Activated CD4-positive, alpha-beta T cell treated with anti-CD3 and anti-CD28 coated beads for 36 hours (primary cell): ENCODE data around the gene UVRAG. TPM values are rescaled to one million over a fixed set of nuclear protein-coding genes. Genes with fewer than 3 reads are reported as not detected.
"Not testable (repeated sequence)": the region's sequence is repeated elsewhere in the genome, so short reads cannot be mapped to it uniquely, and the experiment has no call there.

Source experiments
- ATAC-seq: fragments of 200-7000 bp; cut with Tn5 transposase; one replicate; pipeline ENCODE4 v1.10.0; 2021; ENCODE audit warnings: mild to moderate bottlenecking, moderate library complexity
- CTCF ChIA-PET: fragments of 350-600 bp; sonication (Branson Sonifier 250); formaldehyde crosslinking; loops from one replicate; lab custom pipeline; 2021; ENCODE audit warnings: antibody characterized with exemption; lab: Charles Lee
- POLR2A ChIA-PET: fragments of 350-600 bp; sonication (Branson Sonifier 250); formaldehyde crosslinking; loops from one replicate; lab custom pipeline; 2021; ENCODE audit warnings: antibody characterized with exemption, inconsistent platforms; lab: Charles Lee
- DNase-seq: peaks from one replicate; pipeline ENCODE4 v3.0.0-alpha.2; 2020
- H3K27ac Mint-ChIP-seq: one replicate; pipeline ENCODE4 v1.8.0; 2021; ENCODE audit warnings: mixed read lengths
- H3K27me3 Mint-ChIP-seq: one replicate; pipeline ENCODE4 v1.8.0; 2021; ENCODE audit warnings: mixed read lengths
- H3K36me3 Mint-ChIP-seq: one replicate; pipeline ENCODE4 v1.8.0; 2021; ENCODE audit warnings: low read depth, mixed read lengths
- H3K4me1 Mint-ChIP-seq: one replicate; pipeline ENCODE4 v1.8.0; 2021; ENCODE audit warnings: mixed read lengths
- H3K4me3 Mint-ChIP-seq: one replicate; pipeline ENCODE4 v1.8.0; 2021; ENCODE audit warnings: mild to moderate bottlenecking, moderate library complexity, mixed read lengths
- H3K9me3 Mint-ChIP-seq: one replicate; pipeline ENCODE4 v1.8.0; 2021; ENCODE audit warnings: low read depth, mixed read lengths
- intact Hi-C, 2 experiments: fragments of 100-400 bp; cut with DNase I in 1 of 2; cut with micrococcal nuclease in 1 of 2; formaldehyde crosslinking; loops; one replicate each; pipeline versions ENCODE4 v1.14.2 to v1.15.1; 2022 to 2024; cut with DNase I, micrococcal nuclease
- total RNA-seq, 2 experiments: library from RNA; stranded (reverse); gene quantifications; one replicate each; pipeline ENCODE4 v1.2.3, GENCODE V29; 2021

Gene UVRAG
- total RNA-seq, 2 experiments from 2014 or later, result 11.4 to 13.4 TPM

DNA sequence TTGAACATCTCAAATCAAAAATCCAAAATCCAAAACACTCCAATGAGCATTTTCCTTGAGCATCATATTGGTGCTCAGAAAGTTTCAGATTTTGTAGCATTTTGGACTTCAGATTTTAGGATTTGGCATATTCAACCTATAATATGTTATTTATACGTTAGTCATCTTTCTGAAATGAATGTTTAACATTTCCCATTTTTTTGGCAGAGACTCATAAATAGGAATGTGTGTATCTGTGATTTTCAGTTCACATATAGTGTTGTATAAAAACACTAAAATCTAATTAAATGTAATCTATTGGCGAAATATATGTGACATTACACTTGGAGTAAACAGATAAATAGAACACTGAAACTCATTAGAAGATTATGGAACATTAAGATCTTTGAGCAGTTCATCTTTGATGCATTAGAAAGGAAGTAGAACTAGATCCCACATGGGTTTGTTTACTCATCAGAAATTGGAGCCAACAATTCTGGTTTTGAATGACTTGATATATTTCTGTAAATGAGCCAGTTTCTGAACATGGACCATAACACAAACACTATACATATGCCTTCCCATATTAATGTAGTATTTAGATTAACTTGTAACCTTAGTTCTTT lies 153.1 kb downstream of the UVRAG start:
- no peak for ATAC-seq
- H3K9me3 Mint-ChIP-seq, result peaks cover 12% of the 10 kb centered on the region
- H3K4me1 Mint-ChIP-seq, result peaks cover 8% of the 10 kb centered on the region
- CTCF ChIA-PET, result interaction anchor here (0.7 to 1.1 kb wide), 2 partner anchors 71 to 184 kb away, joined by 3 read pairs; no protein-coding TSS in a partner anchor
- intact Hi-C loops, result no loop called here
- no peak for DNase-seq
- no peaks in the 10 kb centered on the region for H3K27me3 Mint-ChIP-seq
- no peak overlapping the region for H3K27ac Mint-ChIP-seq
- no peak overlapping the region for H3K4me3 Mint-ChIP-seq
- POLR2A ChIA-PET, result no interaction called here
- H3K36me3 Mint-ChIP-seq, result peaks cover 24% of the 10 kb centered on the region

DNA sequence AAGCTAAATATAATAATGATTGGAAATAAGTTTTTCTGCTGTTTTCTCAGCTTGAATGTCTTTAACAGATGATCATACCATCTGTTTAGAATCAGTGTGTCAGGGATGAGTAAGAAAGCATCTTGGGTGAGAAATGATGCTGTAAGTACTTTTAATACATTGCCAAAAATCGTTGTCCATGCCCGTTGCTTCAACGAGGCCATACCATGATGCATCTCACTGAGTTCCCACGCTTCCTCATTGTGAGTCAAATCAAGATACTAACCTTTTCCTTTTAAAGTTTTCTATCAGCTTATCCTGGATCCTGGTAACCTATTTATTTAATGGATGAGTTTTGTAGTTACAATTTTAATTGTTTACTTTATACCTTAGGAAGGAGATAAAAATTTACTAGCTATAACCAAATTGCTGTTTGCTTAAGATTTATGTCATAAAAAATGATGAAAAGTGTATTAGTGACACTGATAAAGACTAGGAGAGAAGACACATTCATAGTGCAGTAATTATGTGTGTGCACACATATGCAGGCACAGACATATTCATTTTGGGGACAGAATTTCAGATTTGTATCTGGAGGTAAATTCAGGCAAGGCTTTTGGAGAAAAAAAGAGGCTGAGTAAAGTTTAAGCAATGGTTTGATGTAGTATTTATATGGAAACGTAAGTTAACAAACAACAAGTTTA lies 154.8 kb downstream of the UVRAG start:
- intact Hi-C loops, result no loop called here
- Mint-ChIP-seq H3K36me3 (peaks cover 24% of the 10 kb centered on the region), H3K4me1 (peaks cover 8% of the 10 kb centered on the region), H3K27ac (no peak overlapping the region), H3K27me3 (no peaks in the 10 kb centered on the region), H3K4me3 (no peak overlapping the region), H3K9me3 (peaks cover 15% of the 10 kb centered on the region)
- ChIA-PET POLR2A (no interaction called here), CTCF (no interaction called here)
- DNase-seq (no peak), ATAC-seq (no peak)

DNA sequence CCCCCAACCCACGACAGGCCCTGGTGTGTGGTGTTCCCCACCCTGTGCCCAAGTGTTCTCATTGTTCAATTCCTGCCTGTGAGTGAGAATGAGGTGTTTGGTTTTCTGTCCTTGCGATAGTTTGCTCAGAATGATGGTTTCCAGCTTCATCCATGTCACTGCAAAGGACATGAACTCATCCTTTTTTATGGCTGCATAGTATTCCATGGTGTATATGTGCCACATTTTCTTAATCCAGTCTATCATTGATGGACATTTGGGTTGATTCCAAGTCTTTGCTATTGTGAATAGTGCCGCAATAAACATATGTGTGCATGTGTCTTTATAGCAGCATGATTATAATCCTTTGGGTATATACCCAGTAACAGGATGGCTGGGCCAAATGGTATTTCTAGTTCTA lies 158.7 kb downstream of the UVRAG start:
- H3K36me3 Mint-ChIP-seq, result peaks cover 22% of the 10 kb centered on the region
- ATAC-seq, H3K4me1 Mint-ChIP-seq, H3K27ac Mint-ChIP-seq, H3K27me3 Mint-ChIP-seq, intact Hi-C loops, DNase-seq, H3K4me3 Mint-ChIP-seq, POLR2A ChIA-PET, CTCF ChIA-PET: not testable (repeated sequence)
- peaks cover 15% of the 10 kb centered on the region for H3K9me3 Mint-ChIP-seq

DNA sequence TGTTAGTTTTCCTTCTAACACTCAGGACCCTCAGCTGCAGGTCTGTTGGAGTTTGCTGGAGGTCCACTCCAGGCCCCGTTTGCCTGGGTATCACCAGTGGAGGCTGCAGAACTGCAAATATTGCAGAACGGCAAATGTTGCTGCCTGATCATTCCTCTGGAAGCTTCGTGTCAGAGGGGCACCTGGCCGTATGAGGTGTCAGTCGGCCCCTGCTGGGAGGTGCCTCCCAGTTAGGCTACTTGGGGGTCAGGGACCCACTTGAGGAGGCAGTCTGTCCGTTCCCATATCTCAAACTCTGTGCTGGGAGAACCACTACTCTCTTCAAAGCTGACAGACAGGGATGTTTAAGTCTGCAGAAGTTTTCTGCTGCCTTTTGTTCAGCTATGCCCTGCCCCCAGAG lies 164.1 kb downstream of the UVRAG start:
- H3K4me1 Mint-ChIP-seq, POLR2A ChIA-PET, H3K27me3 Mint-ChIP-seq, ATAC-seq, DNase-seq, H3K4me3 Mint-ChIP-seq, H3K9me3 Mint-ChIP-seq, intact Hi-C loops, H3K27ac Mint-ChIP-seq, CTCF ChIA-PET: not testable (repeated sequence)
- H3K36me3 Mint-ChIP-seq, result peaks cover 14% of the 10 kb centered on the region

DNA sequence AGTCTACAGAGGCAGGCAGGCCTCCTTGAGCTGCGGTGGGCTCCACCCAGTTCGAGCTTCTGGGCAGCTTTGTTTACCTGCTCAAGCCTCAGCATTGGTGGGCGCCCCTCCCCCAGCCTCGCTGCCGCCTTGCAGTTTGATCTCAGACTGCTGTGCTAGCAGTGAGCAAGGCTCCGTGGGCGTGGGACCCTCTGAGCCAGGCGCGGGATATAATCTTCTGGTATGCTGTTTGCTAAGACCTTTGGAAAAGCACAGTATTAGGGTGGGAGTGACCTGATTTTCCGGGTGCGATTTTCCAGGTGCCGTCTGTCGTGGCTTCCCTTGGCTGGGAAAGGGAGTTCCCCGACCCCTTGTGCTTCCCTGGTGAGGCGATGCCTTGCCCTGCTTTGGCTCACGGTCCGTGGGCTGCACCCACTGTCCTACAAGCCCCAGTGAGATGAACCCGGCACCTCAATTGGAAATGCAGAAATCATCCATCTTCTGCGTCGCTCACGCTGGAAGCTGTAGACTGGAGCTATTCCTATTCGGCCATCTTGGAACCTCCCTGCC lies 164.5 kb downstream of the UVRAG start:
- H3K9me3 Mint-ChIP-seq, DNase-seq, H3K4me3 Mint-ChIP-seq, H3K27me3 Mint-ChIP-seq, H3K27ac Mint-ChIP-seq, POLR2A ChIA-PET, H3K4me1 Mint-ChIP-seq, intact Hi-C loops, ATAC-seq: not testable (repeated sequence)
- H3K36me3 Mint-ChIP-seq, result peaks cover 18% of the 10 kb centered on the region
- CTCF ChIA-PET, result interaction anchor here (0.7 kb wide), 1 partner anchor 70 kb away, joined by 4 read pairs; no protein-coding TSS in a partner anchor

DNA sequence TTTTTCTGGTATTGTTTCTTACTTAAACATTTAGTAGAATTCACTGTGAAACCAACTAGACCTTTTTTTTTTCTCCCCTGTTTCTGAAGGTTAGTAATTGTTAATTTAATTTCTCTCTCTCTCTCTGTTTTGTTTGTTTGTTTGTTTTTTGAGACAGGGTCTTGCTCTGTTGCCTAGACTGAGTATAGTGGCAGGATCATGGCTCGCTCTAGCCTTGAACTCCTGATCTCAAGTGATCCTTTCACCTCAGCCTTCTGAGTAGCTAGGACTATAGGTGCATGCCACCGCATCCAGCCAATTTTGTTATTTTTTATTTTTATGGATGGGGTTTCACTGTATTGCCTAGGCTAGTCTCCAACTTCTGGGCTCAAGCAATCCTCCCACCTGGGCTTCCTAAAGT lies 165.0 kb downstream of the UVRAG start:
- H3K9me3 Mint-ChIP-seq, result no peaks in the 10 kb centered on the region
- intact Hi-C loops, result no loop called here
- no peak overlapping the region for H3K4me3 Mint-ChIP-seq
- H3K36me3 Mint-ChIP-seq, result peaks cover 19% of the 10 kb centered on the region
- ChIA-PET CTCF (interaction anchor here (0.6 to 0.7 kb wide), 2 partner anchors 54 to 71 kb away, joined by 3 to 4 read pairs; no protein-coding TSS in a partner anchor), POLR2A (no interaction called here)
- H3K27me3 Mint-ChIP-seq, result no peaks in the 10 kb centered on the region
- no peaks in the 10 kb centered on the region for H3K4me1 Mint-ChIP-seq
- H3K27ac Mint-ChIP-seq, result no peak overlapping the region
- DNase-seq, result no peak
- no peak for ATAC-seq

DNA sequence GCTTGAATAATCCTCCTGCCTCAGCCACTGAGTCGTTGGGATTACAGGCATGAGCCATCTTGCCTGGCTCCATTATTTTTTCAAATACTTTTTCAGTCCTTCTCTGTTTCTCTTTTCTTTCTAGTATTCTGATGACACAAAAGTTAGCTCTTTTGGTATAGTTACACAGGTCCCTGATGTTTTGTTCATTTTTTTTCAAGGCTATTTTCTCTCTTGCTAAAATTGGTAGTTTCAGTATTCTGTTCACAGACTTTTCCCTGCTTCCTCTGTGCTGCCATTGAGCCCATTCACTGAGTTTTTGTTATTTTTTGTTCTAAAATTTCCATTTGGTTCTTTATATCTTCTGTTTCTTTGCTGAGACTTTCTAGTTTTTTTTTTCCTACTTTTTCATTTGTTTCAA lies 166.5 kb downstream of the UVRAG start:
- Mint-ChIP-seq H3K4me1 (no peaks in the 10 kb centered on the region), H3K9me3 (no peaks in the 10 kb centered on the region), H3K4me3 (no peak overlapping the region), H3K36me3 (peaks cover 19% of the 10 kb centered on the region), H3K27ac (no peak overlapping the region), H3K27me3 (no peaks in the 10 kb centered on the region)
- POLR2A ChIA-PET, result no interaction called here
- intact Hi-C loops, result no loop called here
- no peak for DNase-seq
- no peak for ATAC-seq
- CTCF ChIA-PET, result no interaction called here

DNA sequence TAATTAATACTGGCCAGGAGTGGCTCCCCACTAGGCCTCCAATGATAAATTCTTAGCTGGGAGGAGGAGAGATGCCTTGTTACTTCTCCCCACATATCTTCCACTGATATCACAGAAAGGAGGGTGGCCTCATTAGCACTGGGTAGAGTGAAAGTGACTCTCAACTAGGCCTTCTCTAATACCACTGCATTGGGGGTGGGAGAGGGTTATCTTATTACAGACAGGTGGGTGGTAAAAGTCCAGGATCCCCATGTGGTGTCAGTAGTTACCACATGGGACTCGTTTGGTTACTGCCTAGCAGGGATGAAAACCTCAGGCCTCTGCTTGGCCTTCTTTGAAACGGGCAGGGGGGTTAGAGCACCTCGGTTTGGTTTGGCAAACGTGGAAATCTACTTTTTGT lies 167.3 kb downstream of the UVRAG start:
- no peaks in the 10 kb centered on the region for H3K4me1 Mint-ChIP-seq
- ATAC-seq (no peak), DNase-seq (no peak)
- intact Hi-C loops, result no loop called here
- H3K27me3 Mint-ChIP-seq, result no peaks in the 10 kb centered on the region
- H3K9me3 Mint-ChIP-seq, result no peaks in the 10 kb centered on the region
- no peak overlapping the region for H3K27ac Mint-ChIP-seq
- CTCF ChIA-PET, result no interaction called here
- peaks cover 21% of the 10 kb centered on the region for H3K36me3 Mint-ChIP-seq
- no peak overlapping the region for H3K4me3 Mint-ChIP-seq
- POLR2A ChIA-PET, result no interaction called here

DNA sequence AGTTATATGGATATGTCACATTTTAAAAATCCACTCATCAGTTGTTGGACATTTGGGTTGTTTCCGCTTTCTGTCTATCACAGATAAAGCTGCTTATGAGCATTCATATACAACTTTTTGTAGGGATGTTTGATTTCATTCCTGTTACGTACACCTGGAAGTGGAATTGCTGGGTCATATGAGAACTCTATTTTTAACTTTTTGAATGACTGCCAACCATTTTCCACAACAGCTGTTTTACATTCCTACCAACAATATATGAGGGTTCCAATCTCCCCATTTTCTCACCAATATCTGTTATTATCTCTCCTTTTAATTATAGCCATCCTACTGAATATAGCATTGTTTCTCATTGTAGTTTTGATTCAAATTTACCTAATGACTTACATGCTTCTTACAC lies 172.0 kb downstream of the UVRAG start:
- intact Hi-C loops, result no loop called here
- POLR2A ChIA-PET, result no interaction called here

DNA sequence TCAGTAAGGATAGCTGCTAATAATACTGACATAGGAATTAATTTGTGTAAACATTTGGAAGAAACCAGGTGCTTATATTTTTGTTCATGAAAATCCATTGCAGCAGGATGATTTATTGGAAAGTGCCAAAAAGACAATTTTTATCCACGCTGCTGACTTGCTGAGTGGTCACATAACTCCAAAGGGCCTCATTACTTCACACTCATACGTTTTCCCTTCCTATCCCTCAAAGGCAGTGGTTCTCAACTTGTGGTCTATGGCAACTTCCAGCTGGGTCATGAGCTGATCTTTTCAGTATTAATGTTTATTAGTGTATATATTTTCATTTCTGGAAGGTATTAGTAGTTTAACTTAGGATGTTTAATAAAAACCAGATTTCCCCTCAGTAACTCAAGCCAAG lies 178.1 kb downstream of the UVRAG start:
- Mint-ChIP-seq H3K9me3 (no peaks in the 10 kb centered on the region), H3K36me3 (peaks cover 17% of the 10 kb centered on the region), H3K27me3 (no peaks in the 10 kb centered on the region), H3K27ac (no peak overlapping the region), H3K4me3 (no peak overlapping the region), H3K4me1 (peaks cover 16% of the 10 kb centered on the region)
- DNase-seq, result no peak
- intact Hi-C loops, result no loop called here
- POLR2A ChIA-PET, result no interaction called here
- CTCF ChIA-PET, result interaction anchor here (0.9 kb wide), 1 partner anchor 97 kb away, joined by 3 read pairs; no protein-coding TSS in a partner anchor
- ATAC-seq, result no peak

More for the DNA sequence above, 172.0 kb downstream of the UVRAG start:
- Mint-ChIP-seq H3K9me3 (no peaks in the 10 kb centered on the region), H3K4me3 (no peak overlapping the region), H3K27ac (no peak overlapping the region), H3K4me1 (peaks cover 16% of the 10 kb centered on the region), H3K36me3 (peaks cover 26% of the 10 kb centered on the region), H3K27me3 (no peaks in the 10 kb centered on the region)
- DNase-seq, result no peak
- CTCF ChIA-PET, result no interaction called here
- no peak for ATAC-seq

DNA sequence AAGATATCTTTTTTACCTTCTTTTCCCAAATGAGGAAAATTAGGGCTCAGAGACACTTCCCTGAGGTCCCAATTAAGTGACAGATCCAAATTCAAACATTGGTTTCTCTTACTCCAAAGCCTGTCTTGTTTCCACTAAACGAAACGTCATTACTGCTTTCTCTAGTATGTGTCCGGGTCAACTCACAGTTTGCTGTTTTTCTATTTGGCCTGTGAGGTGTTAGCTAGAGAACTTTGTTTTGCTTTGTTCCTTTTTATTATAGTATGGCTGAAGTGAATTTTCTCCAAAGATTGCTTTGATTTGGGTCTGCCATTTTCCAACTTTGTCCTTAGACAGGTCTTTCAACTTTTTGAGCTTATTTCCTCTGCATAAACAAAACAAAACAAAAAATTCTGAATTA lies 179.6 kb downstream of the UVRAG start:
- peaks cover 18% of the 10 kb centered on the region for H3K36me3 Mint-ChIP-seq
- intact Hi-C loops, result no loop called here
- DNase-seq, result no peak
- ChIA-PET CTCF (interaction anchor here (0.8 kb wide), 1 partner anchor 141 kb away, joined by 5 read pairs; no protein-coding TSS in a partner anchor), POLR2A (no interaction called here)
- no peak for ATAC-seq
- H3K27ac Mint-ChIP-seq, result no peak overlapping the region
- H3K27me3 Mint-ChIP-seq, result no peaks in the 10 kb centered on the region
- no peak overlapping the region for H3K4me3 Mint-ChIP-seq
- H3K9me3 Mint-ChIP-seq, result peaks cover 2% of the 10 kb centered on the region
- peaks cover 8% of the 10 kb centered on the region for H3K4me1 Mint-ChIP-seq
